ENCODE data around the gene C3AR1.

- TF ChIP-seq CTCF (IDR thresholded peaks at IDR 0.05) (no peak), POLR2AphosphoS5 (IDR thresholded peaks at IDR 0.05) (no peak), POLR2A (IDR thresholded peaks at IDR 0.05) (no peak)
Measured at GRCh38 chr12:8014836-8015235, 51.3 kb downstream of the C3AR1 start.

Data from breast epithelium (tissue), 3 donors.